Measurements from ENCODE around the gene GPSM1. TPM values are rescaled to one million over a fixed set of nuclear protein-coding genes. Genes with fewer than 3 reads are reported as not detected.

The GPSM1 gene
- total and polyA plus RNA-seq, 9 of the 15 experiments (the other 6 are each of a cell fraction or from before 2014, with no cell fraction given), result 0.04 to 14.2 (median 3.1) TPM

DNA sequence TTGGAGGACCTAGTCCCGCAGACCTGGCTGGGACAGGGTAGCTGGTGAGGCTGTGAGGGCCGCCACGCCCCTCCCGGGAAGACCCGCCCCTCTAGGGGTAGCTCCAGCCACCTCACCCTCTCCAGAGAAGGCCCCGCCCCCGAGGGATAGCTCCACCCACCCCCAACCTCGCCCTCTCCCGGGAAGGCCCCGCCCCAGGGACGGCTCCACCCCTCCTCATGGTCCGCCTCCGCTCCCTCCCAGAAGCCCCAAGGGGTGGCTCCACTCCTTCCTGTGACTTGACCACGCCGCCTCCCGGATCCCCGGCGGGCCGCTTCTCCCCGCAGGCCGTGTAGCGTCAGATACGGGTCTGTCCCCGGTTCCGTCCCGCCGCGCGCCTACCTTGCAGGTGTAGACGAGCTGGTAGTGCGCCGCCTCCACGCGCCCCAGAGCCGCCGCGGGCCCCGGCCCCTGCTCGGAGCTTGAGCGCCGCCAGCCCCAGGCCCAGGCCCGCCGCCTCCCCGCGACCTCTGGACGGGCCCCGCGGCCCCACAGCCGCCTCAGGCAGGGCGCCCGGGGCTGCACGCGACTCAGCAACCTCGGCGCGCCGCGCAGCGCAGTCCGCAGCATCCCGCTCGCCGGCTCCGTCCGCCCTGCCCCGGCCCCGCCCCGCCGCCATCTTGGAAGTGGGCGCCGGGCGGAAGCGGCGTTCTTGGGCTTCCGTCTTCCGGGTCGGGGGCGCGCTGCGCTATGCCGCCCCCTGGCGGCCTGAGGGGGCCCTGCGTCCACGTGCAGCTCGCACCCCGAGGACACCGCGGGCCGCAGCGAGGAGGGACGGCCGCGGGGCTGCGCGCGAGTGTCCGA is 36.0 kb downstream of the GPSM1 start, which contains the start of gene DNLZ (continued):
- TF ChIP-seq, protein P1, sequence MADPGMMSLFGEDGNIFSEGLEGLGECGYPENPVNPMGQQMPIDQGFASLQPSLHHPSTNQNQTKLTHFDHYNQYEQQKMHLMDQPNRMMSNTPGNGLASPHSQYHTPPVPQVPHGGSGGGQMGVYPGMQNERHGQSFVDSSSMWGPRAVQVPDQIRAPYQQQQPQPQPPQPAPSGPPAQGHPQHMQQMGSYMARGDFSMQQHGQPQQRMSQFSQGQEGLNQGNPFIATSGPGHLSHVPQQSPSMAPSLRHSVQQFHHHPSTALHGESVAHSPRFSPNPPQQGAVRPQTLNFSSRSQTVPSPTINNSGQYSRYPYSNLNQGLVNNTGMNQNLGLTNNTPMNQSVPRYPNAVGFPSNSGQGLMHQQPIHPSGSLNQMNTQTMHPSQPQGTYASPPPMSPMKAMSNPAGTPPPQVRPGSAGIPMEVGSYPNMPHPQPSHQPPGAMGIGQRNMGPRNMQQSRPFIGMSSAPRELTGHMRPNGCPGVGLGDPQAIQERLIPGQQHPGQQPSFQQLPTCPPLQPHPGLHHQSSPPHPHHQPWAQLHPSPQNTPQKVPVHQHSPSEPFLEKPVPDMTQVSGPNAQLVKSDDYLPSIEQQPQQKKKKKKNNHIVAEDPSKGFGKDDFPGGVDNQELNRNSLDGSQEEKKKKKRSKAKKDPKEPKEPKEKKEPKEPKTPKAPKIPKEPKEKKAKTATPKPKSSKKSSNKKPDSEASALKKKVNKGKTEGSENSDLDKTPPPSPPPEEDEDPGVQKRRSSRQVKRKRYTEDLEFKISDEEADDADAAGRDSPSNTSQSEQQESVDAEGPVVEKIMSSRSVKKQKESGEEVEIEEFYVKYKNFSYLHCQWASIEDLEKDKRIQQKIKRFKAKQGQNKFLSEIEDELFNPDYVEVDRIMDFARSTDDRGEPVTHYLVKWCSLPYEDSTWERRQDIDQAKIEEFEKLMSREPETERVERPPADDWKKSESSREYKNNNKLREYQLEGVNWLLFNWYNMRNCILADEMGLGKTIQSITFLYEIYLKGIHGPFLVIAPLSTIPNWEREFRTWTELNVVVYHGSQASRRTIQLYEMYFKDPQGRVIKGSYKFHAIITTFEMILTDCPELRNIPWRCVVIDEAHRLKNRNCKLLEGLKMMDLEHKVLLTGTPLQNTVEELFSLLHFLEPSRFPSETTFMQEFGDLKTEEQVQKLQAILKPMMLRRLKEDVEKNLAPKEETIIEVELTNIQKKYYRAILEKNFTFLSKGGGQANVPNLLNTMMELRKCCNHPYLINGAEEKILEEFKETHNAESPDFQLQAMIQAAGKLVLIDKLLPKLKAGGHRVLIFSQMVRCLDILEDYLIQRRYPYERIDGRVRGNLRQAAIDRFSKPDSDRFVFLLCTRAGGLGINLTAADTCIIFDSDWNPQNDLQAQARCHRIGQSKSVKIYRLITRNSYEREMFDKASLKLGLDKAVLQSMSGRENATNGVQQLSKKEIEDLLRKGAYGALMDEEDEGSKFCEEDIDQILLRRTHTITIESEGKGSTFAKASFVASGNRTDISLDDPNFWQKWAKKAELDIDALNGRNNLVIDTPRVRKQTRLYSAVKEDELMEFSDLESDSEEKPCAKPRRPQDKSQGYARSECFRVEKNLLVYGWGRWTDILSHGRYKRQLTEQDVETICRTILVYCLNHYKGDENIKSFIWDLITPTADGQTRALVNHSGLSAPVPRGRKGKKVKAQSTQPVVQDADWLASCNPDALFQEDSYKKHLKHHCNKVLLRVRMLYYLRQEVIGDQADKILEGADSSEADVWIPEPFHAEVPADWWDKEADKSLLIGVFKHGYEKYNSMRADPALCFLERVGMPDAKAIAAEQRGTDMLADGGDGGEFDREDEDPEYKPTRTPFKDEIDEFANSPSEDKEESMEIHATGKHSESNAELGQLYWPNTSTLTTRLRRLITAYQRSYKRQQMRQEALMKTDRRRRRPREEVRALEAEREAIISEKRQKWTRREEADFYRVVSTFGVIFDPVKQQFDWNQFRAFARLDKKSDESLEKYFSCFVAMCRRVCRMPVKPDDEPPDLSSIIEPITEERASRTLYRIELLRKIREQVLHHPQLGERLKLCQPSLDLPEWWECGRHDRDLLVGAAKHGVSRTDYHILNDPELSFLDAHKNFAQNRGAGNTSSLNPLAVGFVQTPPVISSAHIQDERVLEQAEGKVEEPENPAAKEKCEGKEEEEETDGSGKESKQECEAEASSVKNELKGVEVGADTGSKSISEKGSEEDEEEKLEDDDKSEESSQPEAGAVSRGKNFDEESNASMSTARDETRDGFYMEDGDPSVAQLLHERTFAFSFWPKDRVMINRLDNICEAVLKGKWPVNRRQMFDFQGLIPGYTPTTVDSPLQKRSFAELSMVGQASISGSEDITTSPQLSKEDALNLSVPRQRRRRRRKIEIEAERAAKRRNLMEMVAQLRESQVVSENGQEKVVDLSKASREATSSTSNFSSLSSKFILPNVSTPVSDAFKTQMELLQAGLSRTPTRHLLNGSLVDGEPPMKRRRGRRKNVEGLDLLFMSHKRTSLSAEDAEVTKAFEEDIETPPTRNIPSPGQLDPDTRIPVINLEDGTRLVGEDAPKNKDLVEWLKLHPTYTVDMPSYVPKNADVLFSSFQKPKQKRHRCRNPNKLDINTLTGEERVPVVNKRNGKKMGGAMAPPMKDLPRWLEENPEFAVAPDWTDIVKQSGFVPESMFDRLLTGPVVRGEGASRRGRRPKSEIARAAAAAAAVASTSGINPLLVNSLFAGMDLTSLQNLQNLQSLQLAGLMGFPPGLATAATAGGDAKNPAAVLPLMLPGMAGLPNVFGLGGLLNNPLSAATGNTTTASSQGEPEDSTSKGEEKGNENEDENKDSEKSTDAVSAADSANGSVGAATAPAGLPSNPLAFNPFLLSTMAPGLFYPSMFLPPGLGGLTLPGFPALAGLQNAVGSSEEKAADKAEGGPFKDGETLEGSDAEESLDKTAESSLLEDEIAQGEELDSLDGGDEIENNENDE (IDR thresholded peaks at IDR 0.05; ENCODE audit: low read depth, low read length), result no peak
- no peak for TF ChIP-seq DPF2 (IDR thresholded peaks at IDR 0.05)
- TF ChIP-seq, protein P2, sequence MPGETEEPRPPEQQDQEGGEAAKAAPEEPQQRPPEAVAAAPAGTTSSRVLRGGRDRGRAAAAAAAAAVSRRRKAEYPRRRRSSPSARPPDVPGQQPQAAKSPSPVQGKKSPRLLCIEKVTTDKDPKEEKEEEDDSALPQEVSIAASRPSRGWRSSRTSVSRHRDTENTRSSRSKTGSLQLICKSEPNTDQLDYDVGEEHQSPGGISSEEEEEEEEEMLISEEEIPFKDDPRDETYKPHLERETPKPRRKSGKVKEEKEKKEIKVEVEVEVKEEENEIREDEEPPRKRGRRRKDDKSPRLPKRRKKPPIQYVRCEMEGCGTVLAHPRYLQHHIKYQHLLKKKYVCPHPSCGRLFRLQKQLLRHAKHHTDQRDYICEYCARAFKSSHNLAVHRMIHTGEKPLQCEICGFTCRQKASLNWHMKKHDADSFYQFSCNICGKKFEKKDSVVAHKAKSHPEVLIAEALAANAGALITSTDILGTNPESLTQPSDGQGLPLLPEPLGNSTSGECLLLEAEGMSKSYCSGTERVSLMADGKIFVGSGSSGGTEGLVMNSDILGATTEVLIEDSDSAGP (CRISPR knock-in tag; IDR thresholded peaks at IDR 0.05), result no peak
- peak; percentile 87 for TF ChIP-seq RBFOX2 (IDR thresholded peaks at IDR 0.05; ENCODE audit: low read depth, low read length)
- TF ChIP-seq ZNF407 (IDR thresholded peaks at IDR 0.05; ENCODE audit: low read depth), result no peak

All from K562 (cell line).